ENCODE results near the gene HSPB2.

DNA sequence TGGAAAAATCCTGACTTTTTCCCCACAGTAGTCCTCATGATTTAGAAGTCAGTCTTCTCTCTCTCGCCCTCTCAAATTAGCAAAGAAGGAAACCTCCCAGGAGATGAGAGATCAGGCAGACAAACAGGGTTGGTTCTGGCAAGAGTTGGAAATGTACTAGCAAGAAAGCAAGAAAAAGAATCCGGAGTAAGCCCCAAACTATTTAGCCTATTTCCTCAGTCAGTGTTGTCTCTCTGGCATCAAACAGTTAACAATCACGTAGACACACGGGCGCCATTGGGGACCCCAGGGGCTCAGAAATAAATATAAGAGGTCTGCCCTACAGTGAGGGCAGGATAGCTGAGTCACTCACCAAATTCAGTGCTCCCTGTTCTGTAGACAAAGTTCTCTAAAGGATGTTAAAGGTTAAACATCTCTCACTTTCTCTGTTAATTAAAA lies 10.8 kb downstream of the HSPB2 start:
- TF ChIP-seq CTCF (IDR thresholded peaks at IDR 0.05) (no peak), POLR2AphosphoS5 (IDR thresholded peaks at IDR 0.05) (no peak)
